Iris pigment epithelial cell (primary cell): ENCODE results near the gene MYH3.
A peak's percentile ranks its signal among the peaks of the same experiment; 100 is the strongest.

ENCODE experiments used
- DNase-seq: peaks from one replicate; pipeline ENCODE4 v3.0.0-alpha.2; 2011; ENCODE audit warnings: low read depth

The MYH3 gene

GRCh38 chr17:10648956-10649355, 8.2 kb downstream of the MYH3 start:
- peak; percentile 55 for DNase-seq

DNA sequence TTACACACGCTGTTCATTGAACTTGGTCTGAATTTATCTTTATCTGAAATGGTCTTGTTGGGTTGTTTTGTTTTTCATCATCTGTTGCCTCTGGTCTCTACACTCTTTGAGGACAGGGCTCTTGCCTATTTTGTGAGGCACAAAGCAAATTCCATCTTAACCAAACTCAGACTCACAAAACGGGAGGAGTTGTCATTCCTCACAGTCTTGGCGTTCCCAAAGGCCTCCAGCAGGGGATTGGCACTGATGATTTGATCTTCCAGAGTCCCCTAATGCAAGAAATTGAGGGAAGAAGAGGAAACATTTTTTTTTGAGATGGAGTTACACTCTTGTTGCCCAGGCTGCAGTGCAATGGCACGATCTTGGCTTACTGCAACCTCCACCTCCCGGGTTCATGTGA, 8.7 kb downstream of the MYH3 start:
- DNase-seq, result no peak

GRCh38 chr17:10646392-10646990, 10.6 kb downstream of the MYH3 start:
- peak; percentile 69 for DNase-seq

- no peak for DNase-seq
These were observed 16.6 kb downstream of the MYH3 start for GRCh38 chr17:10640475-10640874.

- DNase-seq, result no peak
These were observed 19.0 kb downstream of the MYH3 start for GRCh38 chr17:10638151-10638550.

DNA sequence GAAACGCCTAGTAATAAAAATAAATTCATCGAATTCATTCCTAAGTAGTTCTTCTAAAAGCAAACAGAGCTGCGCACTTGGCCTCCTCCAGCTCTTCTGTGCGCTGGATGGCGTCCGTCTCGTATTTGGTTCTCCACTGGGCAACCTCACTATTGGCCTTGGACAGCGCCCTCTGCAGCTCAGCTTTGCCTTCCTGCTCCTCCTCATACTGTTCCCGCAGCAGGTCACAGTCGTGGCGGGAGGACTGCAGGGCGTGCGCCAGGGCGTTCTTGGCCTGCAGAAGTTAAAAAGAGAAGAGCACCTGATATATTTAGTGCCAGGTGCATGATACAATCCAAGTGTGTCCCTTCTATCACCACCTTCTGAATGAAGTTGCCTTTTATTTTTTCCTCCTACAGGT, 21.8 kb downstream of the MYH3 start:
- DNase-seq, result no peak

DNA sequence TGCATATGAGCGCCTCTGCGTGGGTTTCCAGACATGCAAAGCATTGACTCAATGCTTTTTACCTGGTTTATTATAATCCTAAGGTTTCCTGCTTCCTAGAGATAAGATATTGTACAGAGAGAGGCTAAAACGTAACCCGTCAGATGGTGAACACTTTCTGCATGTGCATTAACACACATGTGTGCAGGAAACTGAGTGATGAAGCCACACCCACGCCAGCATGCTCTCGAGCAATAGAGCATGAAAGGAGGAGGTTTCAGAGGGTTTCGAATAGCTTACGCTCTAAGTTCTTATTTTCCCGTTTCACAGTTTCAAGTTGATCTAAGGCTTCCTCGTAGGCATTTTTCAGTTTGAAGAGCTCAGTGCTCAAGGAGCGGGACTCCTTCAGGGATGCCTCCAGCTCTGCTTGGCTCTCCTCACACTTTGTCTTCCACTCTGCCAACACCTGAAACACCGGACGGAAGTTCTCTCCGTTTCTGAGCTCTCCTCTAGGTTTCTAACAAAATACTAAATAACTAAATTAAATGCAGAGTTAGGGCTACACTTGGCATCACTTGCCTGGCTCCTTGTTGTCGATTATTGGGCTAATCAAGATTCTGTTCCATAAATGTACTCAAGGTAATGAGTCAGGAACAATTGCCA, 23.2 kb downstream of the MYH3 start:
- DNase-seq, result no peak

GRCh38 chr17:10631701-10632100, 25.4 kb downstream of the MYH3 start:
- no peak for DNase-seq

- peak; percentile 18 for DNase-seq
These were observed 25.9 kb downstream of the MYH3 start for GRCh38 chr17:10631048-10631700.

- DNase-seq, result no peak
These were observed 27.4 kb downstream of the MYH3 start for GRCh38 chr17:10629706-10630105.

DNA sequence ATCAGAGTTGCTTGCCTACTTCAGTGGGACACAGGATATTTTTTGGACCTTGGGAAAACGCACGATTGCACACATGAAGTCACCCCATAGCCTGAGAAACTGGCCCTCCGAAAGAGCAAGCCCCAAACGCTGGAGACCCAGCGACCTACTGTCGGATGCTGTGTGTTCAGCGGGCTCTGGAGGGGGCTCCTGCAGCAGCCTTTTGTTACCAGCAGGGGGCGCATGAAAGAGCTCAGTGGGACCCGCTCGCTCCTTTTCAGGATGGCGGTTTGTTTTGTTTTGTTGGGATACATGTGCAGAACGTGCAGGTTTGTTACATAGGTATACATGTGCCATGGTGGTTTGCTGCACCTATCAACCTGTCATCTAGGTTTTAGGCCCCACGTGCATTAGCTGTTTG, 28.4 kb downstream of the MYH3 start:
- DNase-seq, result no peak

DNA sequence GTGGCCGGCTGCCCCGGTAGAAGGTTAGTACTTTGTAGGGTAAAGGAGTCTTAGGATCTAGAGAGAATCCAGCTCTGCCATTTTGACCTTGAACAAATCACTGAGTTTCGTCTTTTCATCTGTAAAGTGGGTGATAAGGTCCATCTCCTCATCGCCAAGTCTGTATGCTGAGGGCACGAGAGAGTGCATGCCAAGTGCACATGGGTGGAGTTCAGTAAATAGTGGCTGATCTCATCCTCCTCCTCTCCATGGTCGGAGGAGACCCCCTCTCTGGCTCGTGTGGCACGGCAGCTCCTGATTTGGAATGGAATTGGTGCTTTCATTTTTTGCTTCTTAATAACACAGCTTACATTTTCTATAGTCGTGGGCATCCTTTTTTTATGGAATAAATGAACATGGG, 30.7 kb downstream of the MYH3 start:
- no peak for DNase-seq

- no peak for DNase-seq
These were observed 32.1 kb downstream of the MYH3 start for GRCh38 chr17:10624969-10625368.

- no peak for DNase-seq
These were observed 33.3 kb downstream of the MYH3 start for GRCh38 chr17:10623737-10624338.

DNA sequence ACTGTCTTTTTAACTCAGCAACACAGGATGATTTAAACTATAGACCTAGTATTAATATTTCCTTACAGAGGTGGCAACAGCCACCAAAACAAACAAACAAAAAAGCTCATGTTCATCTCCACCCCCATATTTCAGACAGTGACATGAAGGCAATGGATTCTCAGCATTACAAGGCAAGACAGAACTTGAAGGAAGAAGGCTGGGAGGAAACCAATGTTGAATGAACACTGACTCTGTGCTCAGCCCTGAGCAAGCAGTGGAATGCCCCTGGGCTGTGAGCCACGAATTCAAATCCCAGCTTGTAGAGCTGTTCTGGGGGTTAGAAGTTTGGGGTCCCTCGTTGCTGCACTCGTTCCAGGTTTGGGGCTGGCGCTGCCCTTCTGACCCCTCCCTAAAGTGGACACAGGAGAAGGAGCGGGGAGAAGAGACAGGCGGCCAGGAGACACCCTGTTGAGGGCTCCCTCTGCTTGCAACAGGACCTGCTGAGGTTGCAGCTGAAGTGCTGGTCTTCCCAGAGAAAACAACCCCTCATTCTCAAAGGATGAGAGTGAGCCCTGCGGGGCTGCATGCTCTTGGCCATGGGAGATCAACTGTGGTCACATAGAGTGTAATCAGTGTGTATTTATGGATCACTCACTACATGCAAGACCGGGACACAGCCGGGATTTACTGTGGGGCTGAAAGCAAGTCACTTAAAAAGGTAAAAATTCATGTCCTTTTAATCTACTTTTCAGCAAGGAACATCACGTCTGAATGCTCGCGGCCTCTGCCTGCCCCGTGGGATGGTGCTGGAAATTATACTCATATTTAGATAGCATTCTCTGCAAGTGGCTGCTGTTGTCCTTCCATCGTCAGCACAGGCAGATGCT, 34.3 kb downstream of the MYH3 start:
- no peak for DNase-seq

GRCh38 chr17:10621397-10621796, 35.7 kb downstream of the MYH3 start:
- DNase-seq, result no peak

DNA sequence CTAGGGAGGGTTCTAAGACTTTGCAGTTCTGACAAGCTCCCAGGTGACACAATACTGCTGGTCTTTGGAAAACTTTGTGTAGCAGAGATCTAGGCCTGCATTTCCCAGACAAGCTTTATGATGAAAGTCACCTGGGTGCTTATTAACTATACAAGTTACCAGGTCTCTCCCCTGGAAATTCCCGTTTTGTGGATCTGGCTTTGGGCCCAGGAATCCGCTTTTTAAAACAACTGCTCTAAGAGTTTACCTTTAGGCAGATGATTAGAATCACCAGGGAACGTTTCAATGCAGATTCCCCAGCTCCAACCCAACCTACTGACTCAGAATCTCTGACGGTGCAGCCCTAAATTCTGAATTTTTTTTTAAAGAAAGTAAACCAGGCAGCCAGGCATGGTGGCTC, 36.3 kb downstream of the MYH3 start:
- DNase-seq, result no peak

DNA sequence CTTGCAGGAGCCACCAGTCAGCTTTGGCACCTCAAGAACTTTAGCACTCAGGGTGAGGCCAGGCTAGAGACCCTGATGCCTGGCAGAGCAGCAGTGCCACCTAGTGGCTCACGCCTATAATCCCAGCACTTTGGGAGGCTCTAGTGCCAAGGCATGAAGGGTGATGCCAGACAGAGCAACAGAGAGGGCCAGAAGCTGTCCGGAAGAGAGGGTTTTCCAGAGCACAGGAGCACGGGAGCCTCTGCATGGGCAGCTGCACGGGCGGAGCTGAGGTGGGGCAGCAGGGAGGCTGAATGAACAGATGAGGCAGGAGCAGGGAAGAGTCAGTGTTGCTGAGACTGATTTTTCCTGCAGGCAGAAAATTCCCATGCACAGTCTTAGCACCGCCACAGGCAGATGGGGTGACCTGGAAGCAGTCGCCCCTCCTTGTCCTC, 38.9 kb downstream of the MYH3 start:
- DNase-seq, result peak; percentile 54

DNA sequence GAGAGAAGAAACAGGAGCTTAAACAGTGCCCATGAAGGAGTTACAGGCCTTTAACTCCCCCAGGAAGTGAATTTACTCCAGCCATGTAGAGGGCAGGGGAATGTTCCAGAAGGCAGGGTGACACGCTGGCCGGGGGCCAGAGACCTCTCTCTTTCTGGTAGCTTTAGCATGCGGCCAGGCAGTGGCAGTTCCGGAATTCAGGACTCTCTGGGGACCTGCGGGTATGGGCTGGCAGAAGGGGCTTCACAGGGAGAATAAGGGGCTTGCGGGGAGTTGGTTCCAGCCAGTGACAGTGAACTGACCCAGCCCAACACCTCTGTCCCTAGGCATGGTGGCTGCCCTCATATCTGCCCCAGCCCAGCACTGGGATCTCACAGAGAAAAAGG, 40.0 kb downstream of the MYH3 start:
- DNase-seq, result no peak

DNA sequence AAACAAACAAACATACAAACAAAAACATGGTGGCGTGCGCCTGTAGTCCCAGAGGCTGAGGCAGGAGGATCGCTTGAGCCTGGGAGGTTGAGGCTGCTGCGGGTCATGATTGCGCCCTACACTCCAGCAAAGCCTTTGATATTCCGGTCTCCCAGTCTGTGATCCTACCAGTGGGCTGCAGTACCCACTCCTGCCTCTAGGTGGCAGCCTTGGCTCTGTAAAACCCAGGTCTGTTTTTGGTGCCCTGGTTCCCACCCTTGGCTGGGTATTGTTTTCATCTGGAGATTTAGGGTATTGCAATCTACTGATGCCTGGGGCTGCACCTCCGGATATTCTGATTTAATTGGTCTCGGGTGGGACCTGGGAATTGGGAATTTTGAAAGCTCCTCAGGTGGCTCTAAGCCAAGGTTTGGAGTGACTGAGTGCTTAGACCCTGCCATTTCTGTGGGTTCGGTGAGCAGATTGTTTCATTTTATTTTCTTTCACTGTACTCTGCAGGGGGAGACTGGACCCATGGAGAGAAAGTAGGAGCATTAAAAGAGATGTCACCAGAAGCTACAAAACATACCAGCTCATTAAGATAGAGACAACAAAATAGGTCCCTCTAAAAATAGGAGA, 40.5 kb downstream of the MYH3 start:
- DNase-seq, result peak; percentile 55

GRCh38 chr17:10614536-10615155, 42.5 kb downstream of the MYH3 start:
- peak; percentile 40 for DNase-seq
